Trophoblast cell (in vitro differentiated cells and primary cell): Measurements from ENCODE around the gene MYO1F.
A peak's percentile ranks its signal among the peaks of the same experiment; 100 is the strongest.

Source experiments
- DNase-seq, 2 donors: peaks; one replicate each; pipeline ENCODE4 v3.0.0-alpha.2; 2016
- H2AFZ ChIP-seq: 2 replicates; pipeline ENCODE4 v1.6.1; 2013; ENCODE audit warnings: low read length, moderate library complexity, mild to moderate bottlenecking; ENCODE audit not compliant: insufficient read depth, poor library complexity
- H2AK5ac ChIP-seq: 2 replicates; pipeline ENCODE4 v1.6.1; 2013; ENCODE audit warnings: mild to moderate bottlenecking, low read length
- H2BK120ac ChIP-seq: 2 replicates; pipeline ENCODE4 v1.6.1; 2013; ENCODE audit warnings: low read length, mild to moderate bottlenecking, moderate library complexity; ENCODE audit not compliant: insufficient read depth, poor library complexity
- H2BK12ac ChIP-seq: 2 replicates; pipeline ENCODE4 v1.6.1; 2013; ENCODE audit warnings: mild to moderate bottlenecking, low read length, moderate library complexity
- H2BK5ac ChIP-seq: 2 replicates; pipeline ENCODE4 v1.6.1; 2013; ENCODE audit warnings: low read length, low read depth, moderate library complexity, mild to moderate bottlenecking; ENCODE audit not compliant: poor library complexity
- H3K14ac ChIP-seq: 2 replicates; pipeline ENCODE4 v1.6.1; 2013; ENCODE audit warnings: mild to moderate bottlenecking, low read length
- H3K18ac ChIP-seq: 2 replicates; pipeline ENCODE4 v1.6.1; 2013; ENCODE audit warnings: mild to moderate bottlenecking, low read length
- H3K23ac ChIP-seq: 2 replicates; pipeline ENCODE4 v1.6.1; 2013; ENCODE audit warnings: low read length
- H3K27ac ChIP-seq: 2 replicates; pipeline ENCODE4 v1.5.1; 2013; ENCODE audit warnings: low read depth, mild to moderate bottlenecking, inconsistent platforms, low read length, moderate library complexity
- H3K27me3 ChIP-seq: 2 replicates; pipeline ENCODE4 v1.6.1; 2013; ENCODE audit warnings: inconsistent platforms, mild to moderate bottlenecking, low read length, moderate library complexity; ENCODE audit not compliant: insufficient read depth
- H3K36me3 ChIP-seq, 2 experiments: 1 replicate in 1 of 2; 2 replicates in 1 of 2; pipeline ENCODE4 v1.6.1; 2013; ENCODE audit warnings: low read length in 2 of 2, mild to moderate bottlenecking in 2 of 2, moderate library complexity in 1 of 2; ENCODE audit not compliant: insufficient read depth in 2 of 2, control insufficient read depth in 1 of 2
- H3K4ac ChIP-seq: 2 replicates; pipeline ENCODE4 v1.6.1; 2013; ENCODE audit warnings: low read depth, mild to moderate bottlenecking, low read length, moderate library complexity
- H3K4me1 ChIP-seq, 2 experiments: 1 replicate in 1 of 2; 2 replicates in 1 of 2; pipeline ENCODE4 v1.6.1; 2013; ENCODE audit warnings: low read length in 2 of 2, mild to moderate bottlenecking in 2 of 2, moderate library complexity in 1 of 2; ENCODE audit not compliant: insufficient read depth in 2 of 2, control insufficient read depth in 1 of 2
- H3K4me2 ChIP-seq: 2 replicates; pipeline ENCODE4 v1.6.1; 2013; ENCODE audit warnings: inconsistent platforms, mild to moderate bottlenecking, low read length, moderate library complexity
- H3K4me3 ChIP-seq: 2 replicates; pipeline ENCODE4 v1.5.1; 2013; ENCODE audit warnings: mild to moderate bottlenecking, low read depth, low read length, inconsistent platforms
- H3K79me1 ChIP-seq: one replicate; pipeline ENCODE4 v1.6.1; 2013; ENCODE audit warnings: low read length
- H3K79me2 ChIP-seq: 2 replicates; pipeline ENCODE4 v1.6.1; 2013; ENCODE audit warnings: low read length, mild to moderate bottlenecking; ENCODE audit not compliant: control insufficient read depth, insufficient read depth, poor library complexity
- H3K9ac ChIP-seq: 2 replicates; pipeline ENCODE4 v1.6.1; 2013; ENCODE audit warnings: mild to moderate bottlenecking, low read length
- H3K9me3 ChIP-seq: 2 replicates; pipeline ENCODE4 v1.6.1; 2013; ENCODE audit warnings: low read depth, mild to moderate bottlenecking, control low read depth, inconsistent platforms, low read length; ENCODE audit not compliant: insufficient read depth
- H4K12ac ChIP-seq: 2 replicates; pipeline ENCODE4 v1.6.1; 2013; ENCODE audit warnings: low read depth, mild to moderate bottlenecking, low read length, moderate library complexity
- H4K8ac ChIP-seq: 2 replicates; pipeline ENCODE4 v1.6.1; 2013; ENCODE audit warnings: low read depth, mild to moderate bottlenecking, low read length, moderate library complexity
- H4K91ac ChIP-seq: one replicate; pipeline ENCODE4 v1.6.1; 2013; ENCODE audit warnings: low read depth, mild to moderate bottlenecking, low read length, moderate library complexity
- WGBS: extraction: QIAGEN DNeasy Blood & Tissue Kit; methylation state at CpG from one replicate; pipeline ENCODE4 v1.1.7; 2013; ENCODE audit warnings: missing lambda C conversion rate; ENCODE audit not compliant: insufficient read length, insufficient coverage; ENCODE audit errors: extremely low coverage; 5-methylcytosine and 5-hydroxymethylcytosine counted together

MYO1F gene

GRCh38 chr19:8475005-8475404 is 102.2 kb downstream of the MYO1F start:
- Histone ChIP-seq H3K9me3 (no peaks in the 10 kb centered on the region), H3K4me1 (no peaks in the 10 kb centered on the region), H3K18ac (no peak overlapping the region), H2AK5ac (no peak overlapping the region), H4K12ac (no peak overlapping the region), H3K9ac (no peak overlapping the region), H2AFZ (no peak overlapping the region), H3K36me3 (peaks cover 58 to 77% of the 10 kb centered on the region in 2 experiments), H4K8ac (no peak overlapping the region), H3K4me3 (no peak overlapping the region), H4K91ac (no peak overlapping the region), H3K23ac (no peak overlapping the region), H3K4me2 (no peak overlapping the region), H3K79me2 (peaks cover 2% of the 10 kb centered on the region), H2BK5ac (no peak overlapping the region), H3K4ac (peak overlapping the region; percentile 64), H3K27ac (no peak overlapping the region), H2BK120ac (no peak overlapping the region), H3K14ac (no peak overlapping the region), H2BK12ac (no peak overlapping the region), H3K79me1 (no peaks in the 10 kb centered on the region), H3K27me3 (no peaks in the 10 kb centered on the region)
- no peak for DNase-seq
- WGBS, result no CpG with 5 or more reads among the region's 1 CpG

- H3K79me1 ChIP-seq, result no peaks in the 10 kb centered on the region
These were observed 103.4 kb downstream of the MYO1F start for GRCh38 chr19:8473648-8474476.

More at GRCh38 chr19:8473648-8474476, 103.4 kb downstream of the MYO1F start:
- no peak overlapping the region for H3K9ac ChIP-seq
- no peak overlapping the region for H4K8ac ChIP-seq
- no peak overlapping the region for H3K27ac ChIP-seq
- H3K4me2 ChIP-seq, result no peak overlapping the region
- no peak overlapping the region for H2AFZ ChIP-seq
- no peak overlapping the region for H3K4ac ChIP-seq
- H3K4me3 ChIP-seq, result no peak overlapping the region
- no peaks in the 10 kb centered on the region for H3K9me3 ChIP-seq
- H2BK120ac ChIP-seq, result no peak overlapping the region
- no peak overlapping the region for H4K91ac ChIP-seq
- no peak overlapping the region for H3K14ac ChIP-seq
- no peaks in the 10 kb centered on the region for H3K27me3 ChIP-seq
- H3K79me2 ChIP-seq, result peaks cover 4% of the 10 kb centered on the region
- H2BK5ac ChIP-seq, result no peak overlapping the region
- no CpG with 5 or more reads among the region's 6 CpGs for WGBS
- H3K4me1 ChIP-seq, result no peaks in the 10 kb centered on the region
- H3K36me3 ChIP-seq, result peaks cover 68 to 83% of the 10 kb centered on the region in 2 experiments
- no peak overlapping the region for H3K23ac ChIP-seq
- no peak overlapping the region for H3K18ac ChIP-seq
- no peak overlapping the region for H2AK5ac ChIP-seq
- no peak overlapping the region for H2BK12ac ChIP-seq
- DNase-seq, result no peak
- no peak overlapping the region for H4K12ac ChIP-seq
